HG03066 (cell line): Measurements from ENCODE around the gene ANKRD55.
A peak's percentile ranks its signal among the peaks of the same experiment; 100 is the strongest.
"Not testable (repeated sequence)": the region's sequence is repeated elsewhere in the genome, so short reads cannot be mapped to it uniquely, and the experiment has no call there.

Experiments
- ATAC-seq: cut with Tn5 transposase; IDR thresholded peaks from one replicate; pipeline ENCODE4 v1.9.1; 2021; ENCODE audit warnings: low read depth; ENCODE audit not compliant: unreplicated experiment

The ANKRD55 gene

DNA sequence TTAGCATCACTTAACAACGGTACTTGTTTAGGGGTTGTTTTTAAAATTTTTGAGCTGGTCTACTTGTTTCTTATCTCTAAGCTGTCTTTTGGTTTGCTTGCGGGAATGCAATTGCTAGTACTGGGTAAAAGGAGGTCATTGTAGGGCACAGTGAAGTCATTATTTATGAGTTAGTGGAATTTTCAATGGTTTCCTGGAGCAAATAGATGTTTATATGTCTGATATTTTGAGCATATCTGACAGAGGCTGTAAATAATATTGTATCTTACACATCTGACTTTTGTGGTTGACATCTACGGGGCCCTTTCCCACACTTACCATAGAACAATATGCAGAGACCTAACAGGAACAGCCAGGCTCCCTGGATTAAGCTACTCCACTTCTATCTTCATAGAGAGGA, 147.9 kb downstream of the ANKRD55 start:
- ATAC-seq: no peak

DNA sequence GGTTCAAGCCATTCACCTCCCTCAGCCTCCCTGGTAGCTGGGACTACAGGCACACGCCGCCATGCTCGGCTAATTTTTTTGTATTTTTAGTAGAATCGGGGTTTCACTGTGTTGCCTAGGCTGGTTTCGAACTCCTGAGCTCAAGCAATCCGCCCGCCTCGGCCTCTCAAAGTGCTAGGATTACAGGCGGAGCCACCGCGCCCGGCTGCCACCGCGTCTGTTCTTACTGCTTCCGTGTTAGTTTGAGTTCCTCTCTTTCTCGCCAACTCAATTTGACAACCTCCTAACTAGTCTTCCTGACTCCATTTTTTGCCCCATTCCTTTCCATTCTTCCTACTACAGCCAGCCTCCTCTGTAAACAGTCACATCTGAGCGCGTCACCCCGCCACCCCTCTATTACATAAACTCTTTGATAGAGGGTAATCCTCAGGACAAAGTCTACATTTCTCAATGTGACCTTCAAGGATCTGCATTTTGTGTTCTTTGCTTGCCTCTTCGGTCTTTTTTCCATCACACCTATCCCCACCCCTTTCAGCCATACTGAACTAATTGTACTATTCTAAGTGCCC, 149.8 kb downstream of the ANKRD55 start:
- no peak for ATAC-seq

- peak; percentile 25 for ATAC-seq
These were observed 152.0 kb downstream of the ANKRD55 start for GRCh38 chr5:56081053-56081642.

GRCh38 chr5:56080375-56081052, 152.6 kb downstream of the ANKRD55 start:
- peak; percentile 71 for ATAC-seq

GRCh38 chr5:56079157-56079500, 154.0 kb downstream of the ANKRD55 start:
- not testable (repeated sequence) for ATAC-seq

DNA sequence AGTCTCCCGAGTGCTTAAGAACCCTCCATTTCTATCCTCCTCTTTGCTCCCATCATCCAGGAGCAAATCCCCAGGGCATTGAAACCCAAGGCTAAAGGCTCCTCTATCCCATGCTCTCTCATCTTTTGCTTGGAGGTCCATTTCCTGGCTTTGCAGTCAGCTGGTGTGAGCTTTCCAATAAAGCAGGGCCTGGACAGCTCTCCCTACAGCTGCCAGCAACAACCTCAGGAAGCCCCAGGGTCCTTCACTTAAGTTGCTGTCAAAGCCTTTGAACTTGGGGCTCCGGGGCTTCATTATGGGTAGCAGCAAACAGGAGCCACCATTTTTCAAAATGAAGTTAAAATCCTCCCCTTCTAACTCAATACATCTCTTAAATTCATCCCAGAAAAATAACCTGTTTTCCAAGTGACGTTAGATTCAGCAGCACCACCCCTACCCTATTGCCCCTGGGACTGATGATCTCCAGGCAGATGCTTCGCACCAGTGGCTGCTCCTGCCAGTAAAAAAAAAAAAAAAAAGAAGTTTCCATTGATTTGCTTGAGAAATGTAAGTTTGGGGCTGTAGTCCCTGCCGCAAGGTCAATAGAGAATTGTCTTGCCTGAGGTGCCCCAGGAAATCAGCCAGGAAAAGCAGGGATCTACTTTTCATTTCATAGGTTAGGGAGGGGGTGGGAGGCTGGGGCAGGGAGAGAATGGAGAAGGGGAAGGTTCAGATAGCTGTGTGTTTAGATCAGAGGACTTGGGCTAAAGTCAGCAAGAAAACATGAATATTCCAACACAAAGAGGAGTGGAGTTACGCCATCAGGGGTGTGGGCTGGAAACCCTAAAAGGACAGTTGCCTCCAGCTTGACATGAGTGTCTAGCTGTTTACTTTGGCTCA, 154.6 kb downstream of the ANKRD55 start:
- ATAC-seq: no peak

- no peak for ATAC-seq
These were observed 155.3 kb downstream of the ANKRD55 start for GRCh38 chr5:56077796-56078233.

- ATAC-seq: no peak
These were observed 156.6 kb downstream of the ANKRD55 start for GRCh38 chr5:56076486-56076885.

DNA sequence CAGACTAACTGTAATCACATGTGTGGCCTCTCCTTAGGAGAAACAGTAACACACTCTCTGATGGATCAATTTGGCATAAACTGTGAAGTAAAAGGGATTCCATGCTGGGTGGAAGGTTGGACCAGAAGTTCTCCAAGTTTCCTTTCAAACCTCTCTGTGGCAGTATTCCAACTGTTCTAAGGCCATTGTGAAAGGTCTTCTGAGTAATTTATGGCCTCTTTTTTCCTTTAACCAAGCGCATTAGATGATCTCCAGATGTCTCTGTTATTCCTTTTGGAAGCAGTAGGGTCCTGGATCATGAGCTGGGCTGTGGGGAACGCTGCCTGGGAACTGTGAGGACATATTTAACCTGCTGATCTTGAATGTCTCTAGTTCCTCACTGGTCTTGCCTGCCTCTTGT, 157.8 kb downstream of the ANKRD55 start:
- ATAC-seq: no peak

GRCh38 chr5:56072863-56073766, 160.0 kb downstream of the ANKRD55 start:
- no peak for ATAC-seq

- no peak for ATAC-seq
These were observed 161.7 kb downstream of the ANKRD55 start for GRCh38 chr5:56071470-56071869.

- no peak for ATAC-seq
These were observed 162.2 kb downstream of the ANKRD55 start for GRCh38 chr5:56070851-56071465.

DNA sequence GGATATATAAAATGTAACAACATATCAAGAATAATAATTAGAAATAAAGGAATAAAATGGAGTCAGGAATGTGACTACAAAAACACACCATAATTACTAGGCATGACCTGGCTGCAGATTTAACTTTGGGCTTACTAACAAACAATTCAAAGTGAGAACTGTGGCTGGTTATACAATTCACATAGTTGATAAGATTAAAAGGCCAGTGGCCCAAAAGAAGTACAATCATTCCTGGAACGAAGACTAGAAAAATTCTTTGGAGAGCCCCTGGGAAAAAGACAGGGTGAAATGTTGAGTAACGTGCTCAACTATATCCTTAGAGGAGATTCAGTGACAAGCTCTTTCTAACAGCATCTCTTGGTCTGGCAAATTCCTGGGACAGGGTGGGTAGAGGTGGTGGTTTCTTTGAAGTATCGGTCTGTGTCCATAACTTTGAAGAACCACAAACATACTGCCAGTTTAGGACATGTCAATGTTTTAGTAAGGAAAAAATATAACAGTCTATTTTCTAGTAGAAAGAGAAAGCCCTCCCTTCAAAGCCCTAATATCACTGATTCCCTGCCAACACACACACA, 163.4 kb downstream of the ANKRD55 start:
- ATAC-seq: no peak

GRCh38 chr5:56066931-56067450, 166.1 kb downstream of the ANKRD55 start:
- no peak for ATAC-seq

GRCh38 chr5:56064984-56065383, 168.1 kb downstream of the ANKRD55 start:
- no peak for ATAC-seq

DNA sequence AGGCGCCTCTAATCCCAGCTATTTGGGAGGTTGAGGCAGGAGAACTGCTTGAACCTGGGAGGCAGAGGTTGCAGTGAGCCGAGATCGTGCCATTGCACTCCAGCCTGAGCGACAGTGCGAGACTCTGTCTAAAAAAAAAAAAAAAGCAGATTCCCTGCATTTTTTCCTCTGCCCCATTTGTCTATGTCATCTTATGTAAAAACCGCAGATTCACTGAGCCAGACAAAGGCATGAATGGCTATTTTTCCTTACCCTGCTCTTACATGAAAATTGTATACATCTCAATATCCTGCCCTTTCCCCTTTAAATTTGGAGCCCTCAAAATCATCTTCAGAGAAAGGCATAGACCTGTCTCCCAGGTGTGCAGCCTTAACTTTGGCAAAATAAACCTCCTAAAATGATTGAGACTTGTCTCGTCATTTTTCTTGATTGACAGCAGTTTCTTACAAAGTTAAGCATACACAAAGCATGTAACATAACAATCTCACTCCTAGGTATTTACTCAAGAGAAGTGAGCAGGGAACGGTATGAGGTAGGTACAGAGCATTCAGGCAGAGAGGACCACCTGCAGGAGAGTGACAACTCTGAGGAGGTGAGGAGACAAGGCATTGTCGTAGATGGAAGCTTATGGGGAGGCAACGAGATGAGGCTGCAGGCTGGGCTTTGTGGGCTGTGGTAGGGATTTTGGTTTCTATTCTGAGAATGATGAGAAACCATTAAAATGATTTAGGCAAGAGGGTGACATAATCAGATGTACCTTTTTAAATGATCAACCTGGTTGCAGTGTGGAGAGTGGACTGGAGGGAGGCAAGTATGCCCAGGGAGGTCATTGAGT, 172.6 kb downstream of the ANKRD55 start:
- no peak for ATAC-seq

DNA sequence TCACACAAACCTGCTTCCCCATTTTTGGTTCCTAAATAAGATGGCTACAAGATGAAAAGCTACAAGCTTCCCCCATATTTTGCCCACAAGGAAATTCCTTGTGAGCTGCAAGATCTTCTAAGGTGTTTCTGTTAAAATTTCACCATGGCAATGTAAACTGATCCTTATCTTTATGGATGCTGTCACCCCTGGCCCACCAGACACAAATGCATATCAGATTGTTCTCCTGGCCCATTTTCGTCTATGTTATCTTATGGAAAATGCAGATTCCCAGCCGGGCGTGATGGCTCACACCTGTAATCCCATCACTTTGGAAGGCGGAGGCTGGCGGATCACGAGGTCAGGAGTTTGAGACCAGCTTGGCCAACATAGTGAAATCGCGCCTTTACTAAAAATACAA, 173.3 kb downstream of the ANKRD55 start:
- ATAC-seq: no peak

GRCh38 chr5:56056875-56057274, 176.3 kb downstream of the ANKRD55 start:
- peak; percentile 81 for ATAC-seq
